Measurements from ENCODE around the gene TMEM225B.

GRCh38 chr7:99618726-99619125, 20.7 kb downstream of the TMEM225B start:
- no peak for TF ChIP-seq ZFP30 (CRISPR knock-in tag; IDR thresholded peaks at IDR 0.05)
- TF ChIP-seq ARNTL (CRISPR knock-in tag; IDR thresholded peaks at IDR 0.05; ENCODE audit: borderline replicate concordance, low read depth), result no peak
- TF ChIP-seq TCF4 (CRISPR knock-in tag; IDR thresholded peaks at IDR 0.05; ENCODE audit: borderline replicate concordance), result no peak
